HL-60 (cell line): ENCODE data around the gene SYN1.

Experiments used
- DNase-seq, 2 experiments: peaks; one replicate each; pipeline ENCODE4 v3.0.0-alpha.2; 2010 to 2020; ENCODE audit warnings: low read depth in 1 of 2, low spot score in 1 of 2
- H3K27ac ChIP-seq: fragments of 250-450 bp; sonication (Bioruptor Pico); replicated peaks from 2 replicates; pipeline ENCODE4 v1.5.1; 2020; ENCODE audit warnings: mild to moderate bottlenecking, moderate library complexity
- H3K27me3 ChIP-seq: fragments of 250-450 bp; sonication (Bioruptor Pico); 2 replicates; pipeline ENCODE4 v1.5.1; 2021; ENCODE audit warnings: mild to moderate bottlenecking, moderate library complexity; ENCODE audit not compliant: insufficient read depth, poor library complexity, severe bottlenecking
- H3K4me3 ChIP-seq: replicated peaks from 2 replicates; pipeline ENCODE4 v1.5.1; 2011; ENCODE audit warnings: mild to moderate bottlenecking, control low read depth, low read length; ENCODE audit not compliant: insufficient read depth
- GABPA ChIP-seq: IDR thresholded peaks from 2 replicates; pipeline ENCODE4 v1.6.1; 2012; ENCODE audit warnings: low read depth
- POLR2AphosphoS5 ChIP-seq: IDR thresholded peaks from 2 replicates; pipeline ENCODE4 v1.6.1; 2012; ENCODE audit warnings: low read depth
- SPI1 ChIP-seq: IDR thresholded peaks from 2 replicates; pipeline ENCODE4 v1.6.1; 2012; ENCODE audit warnings: low read depth, mild to moderate bottlenecking, borderline replicate concordance
- TF ChIP-seq, protein P1 (sequence below): IDR thresholded peaks from one replicate; pipeline ENCODE4 v1.5.1; 2011; ENCODE audit warnings: low read length, control low read depth, inconsistent platforms; ENCODE audit not compliant: insufficient read depth
- TF ChIP-seq, protein P2 (sequence below): IDR thresholded peaks from 2 replicates; pipeline ENCODE4 v1.6.1; 2012; ENCODE audit warnings: low read depth; ENCODE audit not compliant: insufficient replicate concordance

SYN1 gene

DNA sequence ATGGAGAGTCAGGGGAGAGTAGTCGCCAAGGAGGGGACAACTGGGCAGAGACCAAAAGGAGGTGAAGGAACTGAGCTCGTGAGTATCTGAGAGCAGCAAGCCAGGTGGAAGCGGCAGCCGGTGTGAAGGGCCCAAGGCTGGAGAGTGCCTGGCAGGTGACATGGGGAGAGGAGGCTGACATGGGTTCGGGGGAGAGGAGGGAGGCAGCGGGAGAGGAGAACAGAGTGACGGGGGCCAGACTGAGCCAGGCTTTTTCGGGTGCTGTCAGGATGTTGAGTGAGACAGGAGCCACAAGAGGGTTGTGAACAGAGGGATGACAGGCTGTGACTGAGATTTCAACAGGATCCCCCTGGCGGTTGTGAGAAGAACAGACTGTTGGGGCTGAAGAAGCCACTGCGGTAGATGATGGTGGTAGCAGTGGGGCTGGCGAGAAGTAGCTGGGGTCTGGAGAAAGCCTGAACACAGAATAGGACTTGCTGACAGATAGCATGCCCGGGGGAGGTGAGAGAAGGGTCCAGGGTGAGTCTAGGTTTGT, 25.0 kb upstream of the SYN1 start:
- H3K4me3 ChIP-seq = no peak overlapping the region
- H3K27me3 ChIP-seq = no peaks in the 10 kb centered on the region
- no peak overlapping the region for H3K27ac ChIP-seq
- peak in 1 of 2 experiments; percentile 39 for DNase-seq
- TF ChIP-seq, protein P1, sequence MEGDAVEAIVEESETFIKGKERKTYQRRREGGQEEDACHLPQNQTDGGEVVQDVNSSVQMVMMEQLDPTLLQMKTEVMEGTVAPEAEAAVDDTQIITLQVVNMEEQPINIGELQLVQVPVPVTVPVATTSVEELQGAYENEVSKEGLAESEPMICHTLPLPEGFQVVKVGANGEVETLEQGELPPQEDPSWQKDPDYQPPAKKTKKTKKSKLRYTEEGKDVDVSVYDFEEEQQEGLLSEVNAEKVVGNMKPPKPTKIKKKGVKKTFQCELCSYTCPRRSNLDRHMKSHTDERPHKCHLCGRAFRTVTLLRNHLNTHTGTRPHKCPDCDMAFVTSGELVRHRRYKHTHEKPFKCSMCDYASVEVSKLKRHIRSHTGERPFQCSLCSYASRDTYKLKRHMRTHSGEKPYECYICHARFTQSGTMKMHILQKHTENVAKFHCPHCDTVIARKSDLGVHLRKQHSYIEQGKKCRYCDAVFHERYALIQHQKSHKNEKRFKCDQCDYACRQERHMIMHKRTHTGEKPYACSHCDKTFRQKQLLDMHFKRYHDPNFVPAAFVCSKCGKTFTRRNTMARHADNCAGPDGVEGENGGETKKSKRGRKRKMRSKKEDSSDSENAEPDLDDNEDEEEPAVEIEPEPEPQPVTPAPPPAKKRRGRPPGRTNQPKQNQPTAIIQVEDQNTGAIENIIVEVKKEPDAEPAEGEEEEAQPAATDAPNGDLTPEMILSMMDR = peak; percentile 55
- TF ChIP-seq SPI1 (no peak), POLR2AphosphoS5 (no peak)
- TF ChIP-seq, protein P2, sequence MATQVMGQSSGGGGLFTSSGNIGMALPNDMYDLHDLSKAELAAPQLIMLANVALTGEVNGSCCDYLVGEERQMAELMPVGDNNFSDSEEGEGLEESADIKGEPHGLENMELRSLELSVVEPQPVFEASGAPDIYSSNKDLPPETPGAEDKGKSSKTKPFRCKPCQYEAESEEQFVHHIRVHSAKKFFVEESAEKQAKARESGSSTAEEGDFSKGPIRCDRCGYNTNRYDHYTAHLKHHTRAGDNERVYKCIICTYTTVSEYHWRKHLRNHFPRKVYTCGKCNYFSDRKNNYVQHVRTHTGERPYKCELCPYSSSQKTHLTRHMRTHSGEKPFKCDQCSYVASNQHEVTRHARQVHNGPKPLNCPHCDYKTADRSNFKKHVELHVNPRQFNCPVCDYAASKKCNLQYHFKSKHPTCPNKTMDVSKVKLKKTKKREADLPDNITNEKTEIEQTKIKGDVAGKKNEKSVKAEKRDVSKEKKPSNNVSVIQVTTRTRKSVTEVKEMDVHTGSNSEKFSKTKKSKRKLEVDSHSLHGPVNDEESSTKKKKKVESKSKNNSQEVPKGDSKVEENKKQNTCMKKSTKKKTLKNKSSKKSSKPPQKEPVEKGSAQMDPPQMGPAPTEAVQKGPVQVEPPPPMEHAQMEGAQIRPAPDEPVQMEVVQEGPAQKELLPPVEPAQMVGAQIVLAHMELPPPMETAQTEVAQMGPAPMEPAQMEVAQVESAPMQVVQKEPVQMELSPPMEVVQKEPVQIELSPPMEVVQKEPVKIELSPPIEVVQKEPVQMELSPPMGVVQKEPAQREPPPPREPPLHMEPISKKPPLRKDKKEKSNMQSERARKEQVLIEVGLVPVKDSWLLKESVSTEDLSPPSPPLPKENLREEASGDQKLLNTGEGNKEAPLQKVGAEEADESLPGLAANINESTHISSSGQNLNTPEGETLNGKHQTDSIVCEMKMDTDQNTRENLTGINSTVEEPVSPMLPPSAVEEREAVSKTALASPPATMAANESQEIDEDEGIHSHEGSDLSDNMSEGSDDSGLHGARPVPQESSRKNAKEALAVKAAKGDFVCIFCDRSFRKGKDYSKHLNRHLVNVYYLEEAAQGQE = no peak

DNA sequence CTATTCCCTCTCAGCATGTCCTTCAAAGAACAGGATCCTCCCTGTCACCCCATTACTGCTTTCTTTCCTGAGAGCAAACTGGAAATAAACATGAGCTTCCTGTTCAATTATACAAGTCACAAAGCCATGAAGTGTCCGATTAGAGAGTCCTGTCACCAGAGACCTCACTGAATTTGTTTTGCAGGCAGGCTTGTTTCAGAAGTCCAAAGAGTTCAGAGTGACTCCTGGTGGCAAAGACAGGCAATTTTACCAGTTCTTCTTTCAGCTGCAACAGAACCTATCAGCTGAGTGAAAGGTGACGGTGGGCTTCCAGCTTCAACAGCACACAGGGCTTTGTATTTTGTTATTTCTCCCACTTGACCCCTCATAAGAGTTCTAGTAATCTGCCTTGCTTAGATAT, 24.3 kb upstream of the SYN1 start:
- Histone ChIP-seq H3K27ac (no peak overlapping the region), H3K27me3 (no peaks in the 10 kb centered on the region), H3K4me3 (no peak overlapping the region)
- DNase-seq = peak in 1 of 2 experiments; percentile 24
- TF ChIP-seq, protein P1 = peak; percentile 17
- TF ChIP-seq POLR2AphosphoS5 = no peak

DNA sequence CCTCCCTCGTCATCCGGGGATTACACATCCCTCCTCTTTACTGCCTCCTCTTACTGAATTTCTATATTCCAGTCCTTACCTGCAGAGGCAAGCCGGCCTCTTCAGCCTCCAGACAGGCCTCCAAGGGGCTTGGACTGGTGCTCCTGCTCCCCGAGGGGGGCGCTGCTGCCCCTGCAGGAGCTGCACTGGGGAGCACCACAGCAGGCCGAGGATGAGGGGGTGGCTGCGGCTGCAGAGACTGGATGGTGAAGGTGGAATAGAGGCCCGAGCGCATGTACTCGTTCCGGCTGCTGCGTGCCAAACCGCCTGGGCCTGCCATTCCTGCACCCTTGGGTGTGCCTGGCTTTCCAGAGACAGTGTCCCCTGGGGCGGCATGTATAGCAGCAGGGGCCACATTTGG, 19.2 kb upstream of the SYN1 start:
- H3K27ac ChIP-seq = no peak overlapping the region
- no peak overlapping the region for H3K4me3 ChIP-seq
- no peak for DNase-seq
- no peaks in the 10 kb centered on the region for H3K27me3 ChIP-seq
- TF ChIP-seq, protein P2 = no peak
- TF ChIP-seq SPI1 (no peak), POLR2AphosphoS5 (no peak), GABPA (no peak)
- TF ChIP-seq, protein P1 = no peak

DNA sequence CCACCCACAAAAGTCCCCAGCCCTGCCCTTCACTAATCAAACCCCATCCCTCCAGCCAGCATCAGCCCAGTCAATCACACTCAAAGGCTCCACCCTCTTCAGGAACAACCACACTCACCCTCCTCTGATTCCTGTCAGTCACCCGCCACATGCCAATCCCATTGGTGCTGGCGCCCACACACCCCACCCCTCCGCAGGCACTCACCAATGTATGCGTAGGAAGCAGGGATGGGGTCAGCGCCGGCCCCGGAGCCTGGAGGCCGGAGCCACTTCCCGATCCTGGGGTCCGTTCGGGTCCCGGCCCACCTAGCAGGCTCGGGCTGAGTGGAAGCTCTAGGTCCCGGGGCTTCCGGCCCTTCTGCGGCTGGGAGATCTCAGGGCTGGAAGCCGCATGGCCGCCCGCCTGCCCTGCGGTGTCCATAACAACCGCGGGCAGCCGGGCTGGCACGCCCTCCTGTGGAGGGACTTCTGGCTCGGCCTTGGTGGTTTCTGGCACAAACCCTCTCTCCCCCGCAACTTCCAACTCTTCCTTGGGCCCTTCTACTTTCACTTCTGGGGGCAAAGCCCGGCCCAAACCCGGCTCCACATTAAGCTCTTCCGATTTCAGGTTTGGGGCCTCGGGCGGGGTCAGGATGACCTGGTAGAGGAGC, 18.0 kb upstream of the SYN1 start:
- Histone ChIP-seq H3K27me3 (no peaks in the 10 kb centered on the region), H3K4me3 (no peak overlapping the region), H3K27ac (no peak overlapping the region)
- no peak for DNase-seq
- TF ChIP-seq GABPA (no peak), SPI1 (no peak), POLR2AphosphoS5 (no peak)
- TF ChIP-seq, protein P1 = no peak
